Left lobe of liver (tissue), 2 donors: Measurements from ENCODE around the gene IFNA1. TPM values are rescaled to one million over a fixed set of nuclear protein-coding genes. Genes with fewer than 3 reads are reported as not detected.
A peak's percentile ranks its signal among the peaks of the same experiment; 100 is the strongest.
"Not testable (repeated sequence)": the region's sequence is repeated elsewhere in the genome, so short reads cannot be mapped to it uniquely, and the experiment has no call there.

Source experiments
- ATAC-seq: fragments of 200-7000 bp; cut with Tn5 transposase; one replicate; pipeline ENCODE4 v1.9.1; 2020; ENCODE audit warnings: mild to moderate bottlenecking, moderate library complexity
- DNase-seq: peaks from one replicate; pipeline ENCODE4 v3.0.0-alpha.2; 2020; ENCODE audit warnings: low spot score
- total RNA-seq: library from RNA; stranded (reverse); gene quantifications from one replicate; pipeline ENCODE4 v1.2.1, GENCODE V29; 2021
- donor health status: DM: no; HTN: no; CAD: no; lungs with moderate emphysema.
- donor health status: DM: no; HTN: yes; CAD: no.

The IFNA1 gene
- total RNA-seq, 1 donor from 2014 or later, result not detected

GRCh38 chr9:21443849-21444625, 3.8 kb downstream of the IFNA1 start:
- DNase-seq, result no peak
- no peak for ATAC-seq

- DNase-seq, ATAC-seq: not testable (repeated sequence)
These were observed 9.1 kb downstream of the IFNA1 start for GRCh38 chr9:21449312-21449711.

GRCh38 chr9:21450733-21451394, 10.6 kb downstream of the IFNA1 start:
- DNase-seq, result no peak
- ATAC-seq, result no peak

GRCh38 chr9:21452681-21453080, 12.4 kb downstream of the IFNA1 start:
- DNase-seq (no peak), ATAC-seq (no peak)

GRCh38 chr9:21454149-21454548, 13.9 kb downstream of the IFNA1 start:
- no peak for ATAC-seq
- no peak for DNase-seq

GRCh38 chr9:21455320-21455719, 15.1 kb downstream of the IFNA1 start:
- ATAC-seq (peak; percentile 85), DNase-seq (no peak)

GRCh38 chr9:21461377-21461776, 21.1 kb downstream of the IFNA1 start:
- no peak for ATAC-seq

GRCh38 chr9:21465138-21465537, 24.9 kb downstream of the IFNA1 start:
- no peak for DNase-seq
- ATAC-seq, result no peak

More at GRCh38 chr9:21461377-21461776, 21.1 kb downstream of the IFNA1 start:
- no peak for DNase-seq

- no peak for DNase-seq
- ATAC-seq, result peak; percentile 80
These were observed 25.8 kb downstream of the IFNA1 start for GRCh38 chr9:21465859-21466518.

GRCh38 chr9:21470126-21470525, 29.9 kb downstream of the IFNA1 start:
- no peak for ATAC-seq
- no peak for DNase-seq

GRCh38 chr9:21473236-21473635, 33.0 kb downstream of the IFNA1 start:
- ATAC-seq (no peak), DNase-seq (no peak)

GRCh38 chr9:21477466-21477865, 37.2 kb downstream of the IFNA1 start:
- DNase-seq (no peak), ATAC-seq (no peak)

GRCh38 chr9:21479152-21479702, 39.0 kb downstream of the IFNA1 start:
- ATAC-seq (no peak), DNase-seq (no peak)

GRCh38 chr9:21481470-21482056, 41.3 kb downstream of the IFNA1 start:
- no peak for ATAC-seq
- DNase-seq, result no peak

GRCh38 chr9:21482213-21482612, 42.0 kb downstream of the IFNA1 start, which contains the start of gene IFNE:
Gene IFNE, minus strand, starts transcription at chr9:21482313. Its CDS starts 619 bp downstream, at chr9:21481694.
- ATAC-seq (no peak), DNase-seq (no peak)

Other genes starting within 250 kb of the IFNA1 start
- not detected for gene IFNA7, start 238.2 kb upstream of the IFNA1 start, total RNA-seq
- gene IFNA10, start 233.3 kb upstream of the IFNA1 start, total RNA-seq, result not detected
- gene IFNA16, start 223.1 kb upstream of the IFNA1 start, total RNA-seq, result not detected
- not detected for gene IFNA17, start 212.2 kb upstream of the IFNA1 start, total RNA-seq
- not detected for gene IFNA14, start 200.4 kb upstream of the IFNA1 start, total RNA-seq
- gene IFNA5, start 135.1 kb upstream of the IFNA1 start, total RNA-seq, result not detected
- gene KLHL9, start 105.0 kb upstream of the IFNA1 start, total RNA-seq, result 6.2 TPM
- not detected for gene IFNA6, start 89.6 kb upstream of the IFNA1 start, total RNA-seq
- not detected for gene IFNA13, start 72.4 kb upstream of the IFNA1 start, total RNA-seq
- gene IFNA2, start 55.0 kb upstream of the IFNA1 start, total RNA-seq, result not detected
- gene IFNA8, start 31.3 kb upstream of the IFNA1 start, total RNA-seq, result not detected
- gene IFNE, start 41.9 kb downstream of the IFNA1 start, total RNA-seq, result not detected